ENCODE measurements around the gene TBCD. TPM values are rescaled to one million over a fixed set of nuclear protein-coding genes. Genes with fewer than 3 reads are reported as not detected.

The TBCD gene
- polyA plus RNA-seq, 1 experiment = 38.6 TPM

GRCh38 chr17:82851381-82851780 is 99.5 kb downstream of the TBCD start:
- TF ChIP-seq, protein P1, sequence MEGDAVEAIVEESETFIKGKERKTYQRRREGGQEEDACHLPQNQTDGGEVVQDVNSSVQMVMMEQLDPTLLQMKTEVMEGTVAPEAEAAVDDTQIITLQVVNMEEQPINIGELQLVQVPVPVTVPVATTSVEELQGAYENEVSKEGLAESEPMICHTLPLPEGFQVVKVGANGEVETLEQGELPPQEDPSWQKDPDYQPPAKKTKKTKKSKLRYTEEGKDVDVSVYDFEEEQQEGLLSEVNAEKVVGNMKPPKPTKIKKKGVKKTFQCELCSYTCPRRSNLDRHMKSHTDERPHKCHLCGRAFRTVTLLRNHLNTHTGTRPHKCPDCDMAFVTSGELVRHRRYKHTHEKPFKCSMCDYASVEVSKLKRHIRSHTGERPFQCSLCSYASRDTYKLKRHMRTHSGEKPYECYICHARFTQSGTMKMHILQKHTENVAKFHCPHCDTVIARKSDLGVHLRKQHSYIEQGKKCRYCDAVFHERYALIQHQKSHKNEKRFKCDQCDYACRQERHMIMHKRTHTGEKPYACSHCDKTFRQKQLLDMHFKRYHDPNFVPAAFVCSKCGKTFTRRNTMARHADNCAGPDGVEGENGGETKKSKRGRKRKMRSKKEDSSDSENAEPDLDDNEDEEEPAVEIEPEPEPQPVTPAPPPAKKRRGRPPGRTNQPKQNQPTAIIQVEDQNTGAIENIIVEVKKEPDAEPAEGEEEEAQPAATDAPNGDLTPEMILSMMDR (IDR thresholded peaks at IDR 0.05; ENCODE audit: insufficient read depth, low read depth, low read length) = no peak
- POLR2A ChIA-PET = no interaction called here
- CTCF ChIA-PET = interaction anchor here (0.8 kb wide), 1 partner anchor 10 kb away, joined by 3 read pairs; no protein-coding TSS in a partner anchor
- no peak overlapping the region for H3K4me3 ChIP-seq (ENCODE audit: low read depth, low read length)
- H3K27me3 ChIP-seq (ENCODE audit: control insufficient read depth, insufficient read depth, low read length) = no peaks in the 10 kb centered on the region
- no peaks in the 10 kb centered on the region for H3K36me3 ChIP-seq (ENCODE audit: control insufficient read depth, insufficient read depth, low read length)
- no peak for DNase-seq (ENCODE audit: low read depth)

GRCh38 chr17:82854226-82854625 is 102.4 kb downstream of the TBCD start:
- no peak for DNase-seq (ENCODE audit: low read depth)
- Histone ChIP-seq H3K27me3 (ENCODE audit: control insufficient read depth, insufficient read depth, low read length) (no peaks in the 10 kb centered on the region), H3K4me3 (ENCODE audit: low read depth, low read length) (no peak overlapping the region), H3K36me3 (ENCODE audit: control insufficient read depth, insufficient read depth, low read length) (no peaks in the 10 kb centered on the region)
- ChIA-PET CTCF (interaction anchor here (1.1 kb wide), 1 partner anchor 15 kb away, joined by 3 read pairs; the partner anchor contains the start of gene ZNF750), POLR2A (no interaction called here)
- TF ChIP-seq, protein P1 (IDR thresholded peaks at IDR 0.05; ENCODE audit: insufficient read depth, low read depth, low read length) = no peak

- Histone ChIP-seq H3K4me3 (ENCODE audit: low read depth, low read length) (no peak overlapping the region), H3K27me3 (ENCODE audit: control insufficient read depth, insufficient read depth, low read length) (no peaks in the 10 kb centered on the region), H3K36me3 (ENCODE audit: control insufficient read depth, insufficient read depth, low read length) (no peaks in the 10 kb centered on the region)
- CTCF ChIA-PET = no interaction called here
- no peak for DNase-seq (ENCODE audit: low read depth)
- TF ChIP-seq, protein P1 (IDR thresholded peaks at IDR 0.05; ENCODE audit: insufficient read depth, low read depth, low read length) = no peak
- POLR2A ChIA-PET = no interaction called here
Observed at GRCh38 chr17:82856361-82856760, 104.5 kb downstream of the TBCD start.

DNA sequence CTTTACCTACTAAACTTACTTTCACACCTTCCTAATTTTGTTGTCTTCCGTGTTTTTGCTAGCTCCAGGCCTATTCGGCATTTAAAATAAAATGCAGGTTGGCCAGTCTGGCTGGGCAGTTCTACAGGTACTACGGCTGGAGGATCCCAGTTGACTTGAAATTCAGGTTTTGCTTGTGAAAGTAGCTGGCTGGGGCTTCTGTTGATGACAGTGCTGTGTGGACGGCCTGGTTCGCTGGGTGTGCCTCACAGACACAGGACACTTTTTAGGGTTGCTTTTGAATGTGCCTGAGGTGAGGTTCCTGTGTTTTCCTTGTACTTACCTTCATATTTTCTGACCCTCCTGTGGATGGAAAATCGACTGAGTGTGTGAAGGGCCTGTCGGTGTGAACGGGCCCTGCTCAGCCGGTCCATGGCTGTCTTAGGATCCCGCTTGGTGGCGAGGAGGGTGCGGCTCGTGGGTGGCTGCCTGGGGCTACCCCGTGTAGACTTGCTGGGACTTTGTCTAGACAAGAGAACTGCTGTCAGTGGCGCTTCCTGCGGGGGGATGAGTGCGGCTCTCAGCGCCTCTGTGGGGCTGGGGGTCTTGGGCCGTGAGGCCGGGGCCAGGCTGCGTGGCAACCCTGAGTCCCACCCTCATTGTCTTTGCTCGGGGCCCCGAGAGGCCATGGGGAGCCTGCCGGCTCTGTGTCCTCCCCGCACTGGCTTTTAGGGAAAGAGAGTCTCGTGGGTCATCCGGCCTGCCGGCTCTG is 106.7 kb downstream of the TBCD start:
- Histone ChIP-seq H3K27me3 (ENCODE audit: control insufficient read depth, insufficient read depth, low read length) (no peaks in the 10 kb centered on the region), H3K4me3 (ENCODE audit: low read depth, low read length) (no peak overlapping the region), H3K36me3 (ENCODE audit: control insufficient read depth, insufficient read depth, low read length) (no peaks in the 10 kb centered on the region)
- POLR2A ChIA-PET = no interaction called here
- TF ChIP-seq, protein P1 (IDR thresholded peaks at IDR 0.05; ENCODE audit: insufficient read depth, low read depth, low read length) = no peak
- CTCF ChIA-PET = no interaction called here
- no peak for DNase-seq (ENCODE audit: low read depth)

DNA sequence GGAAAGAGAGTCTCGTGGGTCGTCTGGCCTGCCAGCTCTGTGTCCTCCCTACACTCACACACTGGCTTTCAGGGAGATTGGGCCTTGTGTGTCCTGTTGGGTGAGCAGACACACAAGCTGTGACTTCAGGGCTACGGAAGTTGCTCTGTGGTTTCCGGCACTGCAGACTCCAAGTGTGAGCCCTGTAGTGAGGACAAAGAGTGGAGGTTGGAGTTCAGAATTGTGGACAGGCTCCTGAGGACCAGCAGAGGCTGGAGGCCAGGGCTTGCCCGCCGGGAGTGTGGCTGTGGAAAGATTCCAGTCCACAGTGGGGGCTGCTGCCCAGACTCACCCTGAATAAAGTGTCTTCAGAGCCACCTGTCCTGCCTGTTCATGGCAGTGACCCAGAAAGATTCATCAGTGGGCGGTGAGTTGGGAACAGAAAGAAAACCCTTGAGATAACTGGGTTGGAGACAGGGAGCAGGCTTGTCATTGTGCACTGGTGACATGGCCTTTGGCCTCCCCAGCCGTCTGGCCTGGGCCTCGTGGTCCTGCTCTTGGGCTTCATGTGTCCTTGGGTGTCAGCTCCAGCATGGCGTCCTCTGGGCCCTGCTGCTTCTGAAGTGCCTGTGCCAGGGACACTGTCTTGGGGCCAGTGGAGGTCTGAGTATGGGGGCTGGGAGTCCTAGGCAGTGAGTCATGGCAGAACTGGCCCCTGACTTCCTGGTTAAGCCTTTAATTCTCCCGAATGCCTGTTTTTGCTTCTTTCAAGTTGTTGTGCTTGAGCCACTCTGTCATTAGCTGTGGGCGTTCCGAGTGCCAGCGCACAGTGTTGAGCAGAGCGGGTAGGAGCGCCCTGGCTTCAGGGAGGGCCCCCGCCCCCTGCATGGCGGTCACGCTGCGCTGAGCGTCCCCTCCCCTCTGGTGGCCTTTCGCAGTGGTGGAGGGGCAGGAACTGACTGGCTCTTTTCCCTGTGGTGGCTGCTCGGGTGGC is 107.9 kb downstream of the TBCD start:
- no peaks in the 10 kb centered on the region for H3K27me3 ChIP-seq (ENCODE audit: control insufficient read depth, insufficient read depth, low read length)
- no peaks in the 10 kb centered on the region for H3K36me3 ChIP-seq (ENCODE audit: control insufficient read depth, insufficient read depth, low read length)
- DNase-seq (ENCODE audit: low read depth) = no peak
- no peak overlapping the region for H3K4me3 ChIP-seq (ENCODE audit: low read depth, low read length)
- TF ChIP-seq, protein P1 (IDR thresholded peaks at IDR 0.05; ENCODE audit: insufficient read depth, low read depth, low read length) = no peak
- ChIA-PET CTCF (no interaction called here), POLR2A (no interaction called here)
